Epidermal melanocyte (primary cell): ENCODE data around the gene L3MBTL1.
A peak's percentile ranks its signal among the peaks of the same experiment; 100 is the strongest.
"Not testable (repeated sequence)": the region's sequence is repeated elsewhere in the genome, so short reads cannot be mapped to it uniquely, and the experiment has no call there.

Experiments used
- DNase-seq: peaks from one replicate; pipeline ENCODE4 v3.0.0; 2011; ENCODE audit warnings: low spot score; ENCODE audit not compliant: insufficient read length

L3MBTL1 gene

DNA sequence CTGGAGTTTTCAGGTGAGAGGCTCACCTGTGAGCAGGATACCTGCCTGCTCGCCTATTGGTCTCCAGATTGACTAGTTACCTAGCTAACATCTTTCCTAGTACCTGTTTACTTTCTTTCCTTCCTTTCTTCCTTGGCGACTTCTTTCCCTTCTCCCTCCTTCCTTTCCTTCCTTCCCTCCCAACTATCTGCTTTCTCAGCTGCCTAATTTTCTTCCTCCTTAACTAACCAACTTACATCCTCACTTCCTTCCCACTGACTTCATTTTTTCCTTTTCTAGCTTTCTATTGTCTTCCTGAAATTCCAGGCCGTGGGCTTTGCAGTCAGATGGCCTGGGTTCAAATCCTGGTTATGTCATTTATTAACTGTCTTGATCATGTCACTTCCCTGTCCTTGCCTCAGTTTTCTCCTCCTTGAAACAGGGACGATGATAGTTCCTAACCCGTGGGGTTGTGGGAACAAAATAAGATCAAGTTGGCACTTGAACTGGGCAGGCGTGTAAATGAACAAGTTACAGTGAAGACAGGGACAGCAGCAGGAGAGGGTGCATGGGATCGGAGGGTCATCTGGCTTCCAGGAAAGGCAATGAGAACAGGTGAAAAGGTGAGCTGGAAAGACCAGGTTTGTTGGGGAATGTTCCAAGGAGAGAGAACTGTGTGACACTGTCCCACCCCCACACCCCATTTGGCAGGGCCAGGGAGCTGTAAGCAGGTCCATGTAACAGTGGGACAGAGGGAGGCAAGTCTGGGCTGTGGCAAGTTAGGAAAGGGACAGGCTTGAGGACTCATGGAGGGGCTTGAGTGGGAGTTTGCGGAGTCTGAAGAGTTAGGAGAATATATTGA, 51.9 kb downstream of the L3MBTL1 start:
- DNase-seq: no peak

DNA sequence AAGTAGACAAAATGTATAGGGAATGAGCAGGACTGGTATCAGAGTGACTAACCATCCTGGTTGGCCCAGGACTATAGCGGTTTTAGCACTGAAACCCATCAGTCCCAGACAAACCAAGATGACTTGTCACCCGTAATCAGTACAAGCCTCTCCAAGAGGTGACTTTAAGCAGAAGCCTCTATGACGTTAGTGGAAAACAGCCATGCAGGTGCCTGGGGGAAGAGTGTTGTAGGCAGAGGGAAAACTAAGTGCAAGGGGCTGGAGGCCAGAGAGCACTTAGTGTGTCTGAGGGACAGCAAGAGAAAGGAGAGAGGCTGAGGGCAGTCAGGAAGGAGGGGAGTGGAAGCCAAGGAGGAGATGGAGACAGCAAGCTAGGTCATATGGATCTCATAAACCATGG, 53.5 kb downstream of the L3MBTL1 start:
- no peak for DNase-seq

DNA sequence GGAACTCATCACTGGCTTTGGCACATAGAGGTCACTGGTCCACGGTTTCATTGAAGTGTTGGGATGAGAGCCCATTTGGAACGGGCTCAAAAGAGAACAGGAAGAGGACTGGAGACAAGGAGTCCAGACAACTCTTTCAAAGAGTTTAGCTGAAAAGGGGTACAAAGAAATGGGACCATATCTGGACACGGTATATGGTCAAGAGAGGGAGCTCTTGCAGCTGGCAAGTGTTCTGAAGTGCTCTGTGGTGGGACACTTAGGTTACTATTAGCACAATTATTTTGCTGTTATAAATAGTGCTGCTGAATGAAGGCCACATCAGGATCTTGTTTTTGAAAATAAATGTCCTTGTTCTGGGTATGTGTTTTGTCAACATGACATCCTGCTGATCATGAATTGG, 55.9 kb downstream of the L3MBTL1 start:
- DNase-seq: no peak

DNA sequence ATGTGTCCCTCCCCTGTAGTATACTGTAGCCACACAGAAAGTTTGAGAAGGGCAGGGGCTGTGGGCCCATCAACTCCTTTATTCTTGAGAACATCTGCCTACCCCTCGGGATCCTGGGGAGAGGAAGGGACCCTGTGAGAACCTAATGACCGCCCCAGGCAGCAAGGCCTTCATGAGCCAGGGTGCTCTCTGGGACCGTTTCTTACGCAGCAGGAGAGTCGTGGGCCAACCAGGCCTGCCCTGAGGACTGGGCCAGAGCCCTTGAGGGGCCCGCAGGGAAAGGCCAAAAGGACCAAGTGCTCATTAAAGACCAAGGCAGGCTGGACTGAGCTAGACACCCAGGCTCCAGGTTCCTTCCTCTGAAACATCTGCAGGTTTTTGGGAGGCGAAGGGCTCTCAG, 56.5 kb downstream of the L3MBTL1 start:
- DNase-seq: no peak

DNA sequence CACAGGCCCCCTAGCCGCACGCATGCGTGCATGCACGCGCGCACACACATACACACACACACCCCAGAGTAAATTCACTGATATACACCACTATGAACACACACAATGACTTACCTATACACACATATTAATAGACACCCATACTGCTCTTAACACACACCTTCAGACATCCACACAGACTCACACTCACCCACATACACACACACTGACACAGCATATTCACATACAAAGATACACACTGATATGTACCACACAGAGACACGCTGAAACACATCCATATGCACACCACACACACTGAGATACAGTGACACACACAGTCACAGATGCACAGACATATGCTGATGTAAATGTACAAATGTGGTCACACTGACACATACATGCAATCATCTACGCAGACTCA, 57.0 kb downstream of the L3MBTL1 start:
- no peak for DNase-seq

DNA sequence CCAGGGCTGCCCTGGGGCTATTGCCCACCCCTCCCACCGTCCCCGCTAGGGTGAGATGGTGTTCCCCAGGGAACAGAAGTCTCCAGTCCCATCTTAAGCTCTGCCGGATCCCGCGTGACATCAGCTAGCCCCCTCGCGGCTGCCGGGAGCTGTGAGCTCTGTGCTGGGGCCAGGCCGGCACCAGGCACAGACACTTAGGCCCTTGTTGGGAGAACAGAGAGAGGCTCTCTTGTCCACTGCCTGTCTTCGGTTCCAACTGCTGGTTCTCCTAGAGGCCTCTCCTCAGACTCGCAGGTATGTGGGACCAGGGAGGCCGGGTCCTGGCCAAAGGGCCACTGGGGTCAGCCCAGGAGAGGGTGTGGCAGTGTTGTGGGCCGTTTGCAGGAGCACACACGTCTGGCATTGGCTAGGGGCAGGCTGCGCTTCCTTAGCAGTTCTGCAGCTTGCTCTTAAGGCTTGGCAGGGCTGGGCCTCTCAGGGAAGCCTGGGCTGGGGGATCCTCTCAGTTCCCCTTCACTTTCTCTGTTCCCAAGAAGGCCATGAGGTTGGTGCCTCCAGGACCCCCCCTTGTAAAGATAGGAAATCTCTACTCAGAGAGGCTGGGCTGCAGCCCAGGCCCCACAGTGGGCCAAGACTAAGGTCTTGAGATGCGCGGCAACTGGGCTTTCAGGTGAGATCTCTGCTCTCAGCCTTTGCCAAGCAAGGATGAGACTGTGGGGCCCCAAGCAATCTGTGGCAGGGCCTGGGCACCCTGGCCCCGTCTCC, 57.7 kb downstream of the L3MBTL1 start:
- no peak for DNase-seq

DNA sequence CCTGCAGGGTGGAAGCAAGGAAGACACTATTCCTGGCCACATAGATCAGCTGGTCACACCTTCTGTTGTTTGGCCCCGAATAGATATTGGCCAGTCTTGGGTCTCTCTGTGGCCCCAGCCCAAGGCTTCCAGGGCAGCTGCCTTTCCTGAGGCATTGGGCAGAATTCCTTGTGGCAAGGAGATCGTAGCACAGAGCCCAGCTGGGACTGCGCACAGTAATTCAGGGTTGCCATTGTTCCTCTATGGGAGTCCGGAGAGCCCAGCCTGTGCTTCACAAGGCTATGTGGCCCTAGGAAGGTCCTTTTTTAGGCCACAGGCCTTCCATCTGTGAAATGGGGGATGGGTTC, 58.2 kb downstream of the L3MBTL1 start:
- no peak for DNase-seq

DNA sequence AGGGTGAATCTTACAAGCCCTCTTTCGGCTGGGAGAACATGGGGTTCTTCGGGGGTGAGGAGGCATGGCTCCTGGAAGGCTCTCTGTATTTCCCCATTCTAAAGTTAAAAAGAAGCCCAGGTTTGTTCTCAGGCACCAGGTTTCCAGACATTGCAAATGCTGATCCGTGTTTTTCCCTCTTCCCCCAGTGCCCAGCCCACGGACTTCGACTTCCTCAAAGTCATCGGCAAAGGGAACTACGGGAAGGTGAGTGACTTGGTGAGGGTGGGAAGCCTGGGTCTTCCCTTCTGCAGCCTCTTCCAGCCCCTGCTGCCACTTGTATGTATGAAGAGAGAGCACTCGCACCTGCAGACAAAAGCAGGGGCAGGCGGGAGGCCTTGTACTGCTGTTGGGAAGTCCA, 60.0 kb downstream of the L3MBTL1 start:
- no peak for DNase-seq

DNA sequence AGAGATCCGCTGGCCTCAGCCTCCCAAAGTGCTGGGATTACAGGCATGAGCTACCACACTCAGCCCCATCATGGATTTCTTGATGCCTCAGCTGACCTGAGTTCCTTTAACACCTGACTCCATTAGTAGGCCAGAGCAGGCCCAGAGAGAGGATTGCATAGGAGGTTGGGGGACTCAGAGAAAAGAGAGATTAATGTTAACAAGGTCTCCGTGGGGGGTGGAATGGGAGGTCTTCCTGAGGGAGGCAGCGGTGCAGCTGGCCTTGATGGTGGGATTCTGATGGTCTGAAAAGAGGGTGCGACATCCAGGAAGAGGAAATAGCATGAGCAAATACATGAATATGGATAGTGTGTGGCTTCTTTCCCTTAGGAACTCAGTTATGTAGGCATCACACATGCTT, 61.2 kb downstream of the L3MBTL1 start:
- DNase-seq: no peak

DNA sequence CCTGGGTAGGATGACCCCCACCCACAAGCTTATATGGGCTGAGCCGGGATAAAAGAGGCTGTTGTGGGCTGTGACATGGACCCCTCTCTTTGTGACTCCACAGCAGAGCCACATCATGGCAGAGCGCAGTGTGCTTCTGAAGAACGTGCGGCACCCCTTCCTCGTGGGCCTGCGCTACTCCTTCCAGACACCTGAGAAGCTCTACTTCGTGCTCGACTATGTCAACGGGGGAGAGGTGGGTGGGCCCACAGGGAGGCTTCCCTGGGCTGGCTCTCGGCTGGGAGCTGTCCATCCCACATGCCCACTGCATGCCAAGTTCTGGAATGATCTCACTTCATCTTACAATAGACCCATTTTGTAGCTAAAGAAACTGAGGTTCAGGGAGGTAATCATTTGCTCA, 61.8 kb downstream of the L3MBTL1 start:
- DNase-seq: no peak

DNA sequence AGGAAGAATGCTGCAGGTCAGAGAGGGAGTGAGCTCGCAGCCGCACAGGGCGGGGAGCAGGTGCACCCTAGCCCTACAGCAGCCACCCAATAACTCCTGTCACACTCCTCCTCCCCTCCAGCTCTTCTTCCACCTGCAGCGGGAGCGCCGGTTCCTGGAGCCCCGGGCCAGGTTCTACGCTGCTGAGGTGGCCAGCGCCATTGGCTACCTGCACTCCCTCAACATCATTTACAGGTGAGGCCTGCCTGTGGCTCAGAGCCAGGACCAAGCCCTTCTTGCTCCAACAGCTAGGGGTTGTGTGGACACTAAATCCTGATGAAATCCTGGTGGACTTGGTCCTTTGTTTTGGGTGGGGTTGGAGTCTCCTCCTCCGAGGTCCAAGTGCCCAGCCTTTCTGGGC, 63.0 kb downstream of the L3MBTL1 start:
- no peak for DNase-seq

DNA sequence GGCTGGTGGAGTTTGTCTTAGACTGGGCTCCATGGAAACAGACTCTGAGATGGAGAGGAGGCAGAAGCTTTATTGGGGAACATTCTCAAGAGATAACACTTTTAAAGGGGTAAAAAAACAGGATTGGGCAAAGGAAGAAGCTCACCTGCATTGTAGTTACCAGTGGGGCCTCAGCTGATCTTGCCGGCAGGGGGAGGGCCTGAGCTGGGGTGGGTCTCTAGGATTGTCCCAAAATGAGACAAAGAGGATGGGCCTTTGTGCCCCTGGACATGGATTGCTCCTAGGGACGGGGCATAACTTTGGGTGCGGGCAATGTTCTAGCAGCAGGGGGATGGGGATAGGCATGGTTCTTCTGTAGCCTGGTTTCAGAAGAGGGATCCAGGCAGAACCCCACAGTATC, 63.8 kb downstream of the L3MBTL1 start:
- no peak for DNase-seq

DNA sequence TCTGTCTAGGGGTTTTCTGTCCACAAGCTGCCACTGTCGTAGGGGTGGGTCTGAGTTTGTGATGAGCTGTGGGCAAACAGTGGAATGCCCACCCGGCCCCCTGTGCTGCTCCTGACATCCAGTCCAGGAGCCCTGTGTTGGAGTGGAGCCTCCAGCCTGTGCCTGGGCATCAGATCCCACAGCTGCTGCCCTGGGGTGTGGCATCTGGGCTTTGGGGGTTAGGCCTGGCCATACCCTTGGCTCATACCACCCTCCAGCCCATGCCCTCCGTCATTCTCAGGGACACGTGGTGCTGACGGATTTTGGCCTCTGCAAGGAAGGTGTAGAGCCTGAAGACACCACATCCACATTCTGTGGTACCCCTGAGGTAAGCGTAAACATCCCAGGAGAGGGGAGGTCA, 64.3 kb downstream of the L3MBTL1 start:
- DNase-seq: no peak

DNA sequence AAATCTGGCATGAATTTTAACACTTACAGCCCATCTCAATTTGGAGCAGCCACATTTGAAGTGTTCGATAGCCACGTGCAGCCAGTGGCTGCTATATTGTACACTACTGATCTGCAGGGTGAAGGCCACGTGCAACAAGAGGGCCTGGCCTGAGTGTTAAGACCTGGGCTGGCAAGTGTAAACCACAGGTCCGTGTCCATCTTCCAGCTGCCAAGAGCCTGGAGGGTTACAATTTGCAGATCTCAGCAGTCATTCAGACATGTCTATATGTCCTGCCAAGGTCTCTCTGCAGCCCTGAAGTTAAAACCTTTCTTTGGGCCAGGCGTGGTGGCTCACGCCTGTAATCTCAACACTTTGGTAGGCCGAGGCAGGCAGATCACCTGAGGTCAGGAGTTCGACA, 65.4 kb downstream of the L3MBTL1 start:
- no peak for DNase-seq

DNA sequence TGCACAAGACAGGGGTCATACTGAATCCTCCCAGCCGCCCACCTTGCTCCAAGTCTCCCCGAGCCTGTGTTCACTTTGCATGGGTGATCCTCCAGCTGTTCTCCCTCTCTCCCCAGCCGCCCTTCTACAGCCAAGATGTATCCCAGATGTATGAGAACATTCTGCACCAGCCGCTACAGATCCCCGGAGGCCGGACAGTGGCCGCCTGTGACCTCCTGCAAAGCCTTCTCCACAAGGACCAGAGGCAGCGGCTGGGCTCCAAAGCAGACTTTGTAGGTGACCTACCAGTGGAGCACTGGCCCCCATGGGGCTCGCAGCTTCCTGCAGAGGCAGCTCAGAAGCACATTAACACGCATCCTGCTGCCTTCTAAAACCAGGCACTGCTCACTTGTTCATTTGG, 68.6 kb downstream of the L3MBTL1 start:
- DNase-seq: no peak

DNA sequence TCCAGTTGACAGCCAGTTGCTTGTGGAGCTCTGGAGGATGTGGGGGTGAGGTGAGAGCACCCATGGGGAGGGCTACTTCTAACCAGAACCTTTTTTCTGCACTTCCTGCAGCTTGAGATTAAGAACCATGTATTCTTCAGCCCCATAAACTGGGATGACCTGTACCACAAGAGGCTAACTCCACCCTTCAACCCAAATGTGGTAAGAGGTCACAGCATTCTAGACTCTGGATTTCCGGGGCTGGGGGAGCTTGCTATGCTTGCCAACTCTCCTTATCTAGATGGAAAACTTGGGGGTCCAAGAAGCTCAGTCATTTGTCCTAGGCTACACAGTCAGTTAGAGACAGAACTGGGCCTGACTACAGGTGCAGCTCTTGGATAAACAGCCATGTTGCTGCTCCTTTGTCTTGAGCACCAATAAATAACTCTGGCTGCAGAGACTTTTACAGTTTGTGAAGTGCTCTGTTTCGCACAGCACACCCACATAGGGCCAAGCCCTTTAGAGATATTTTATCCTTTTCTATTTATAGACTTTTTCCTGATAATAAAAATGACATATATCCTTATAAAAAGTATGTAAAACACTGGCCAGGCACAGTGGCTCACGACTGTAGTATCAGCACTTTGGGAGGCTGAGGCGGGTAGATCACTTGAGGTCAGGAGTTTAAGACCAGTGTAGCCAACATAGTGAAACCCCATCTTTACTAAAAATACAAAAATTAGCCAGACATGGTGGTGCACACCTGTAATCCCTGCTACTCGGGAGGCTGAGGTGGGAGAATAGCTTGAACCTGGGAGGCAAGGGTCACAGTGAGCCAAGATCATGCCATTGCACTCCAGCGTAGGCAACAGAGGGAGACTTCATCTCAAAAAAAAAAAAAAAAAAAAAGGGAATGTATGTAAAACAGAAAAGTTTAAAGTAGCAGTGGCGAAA, 72.6 kb downstream of the L3MBTL1 start:
- DNase-seq: no peak

DNA sequence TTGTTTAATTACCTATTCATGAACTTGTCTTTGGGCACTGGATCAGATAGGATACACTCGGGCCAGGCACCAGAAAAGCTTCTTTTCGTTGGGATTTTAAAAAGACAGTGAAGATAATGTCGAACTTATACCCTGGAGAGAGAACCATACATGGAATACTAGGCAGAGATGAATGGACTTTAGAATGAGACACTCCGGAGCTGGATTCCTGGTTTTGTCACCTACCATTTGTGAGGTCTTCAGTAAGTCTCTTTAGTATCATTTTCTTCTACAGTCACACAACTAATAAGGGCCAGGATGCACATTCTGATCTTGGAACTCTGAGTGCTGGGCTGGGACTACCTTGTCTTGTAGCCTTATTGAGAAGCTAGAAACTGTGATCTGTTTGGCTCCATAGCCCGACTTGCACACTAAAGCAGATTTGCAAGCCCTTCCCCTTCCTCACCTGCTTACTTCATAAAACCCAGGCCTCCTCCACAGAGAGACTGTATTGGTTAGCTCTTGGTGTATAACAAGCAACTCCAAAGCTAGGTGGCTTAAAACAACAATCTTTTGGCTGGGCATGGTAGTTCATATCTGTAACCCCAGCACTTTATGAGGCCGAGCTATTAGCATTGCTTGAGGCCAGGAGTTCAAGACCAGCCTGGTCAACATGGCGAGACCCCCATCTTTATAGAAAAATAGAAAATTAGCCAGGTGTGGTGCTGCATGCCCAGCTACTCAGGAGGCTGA, 75.8 kb downstream of the L3MBTL1 start:
- DNase-seq: no peak

DNA sequence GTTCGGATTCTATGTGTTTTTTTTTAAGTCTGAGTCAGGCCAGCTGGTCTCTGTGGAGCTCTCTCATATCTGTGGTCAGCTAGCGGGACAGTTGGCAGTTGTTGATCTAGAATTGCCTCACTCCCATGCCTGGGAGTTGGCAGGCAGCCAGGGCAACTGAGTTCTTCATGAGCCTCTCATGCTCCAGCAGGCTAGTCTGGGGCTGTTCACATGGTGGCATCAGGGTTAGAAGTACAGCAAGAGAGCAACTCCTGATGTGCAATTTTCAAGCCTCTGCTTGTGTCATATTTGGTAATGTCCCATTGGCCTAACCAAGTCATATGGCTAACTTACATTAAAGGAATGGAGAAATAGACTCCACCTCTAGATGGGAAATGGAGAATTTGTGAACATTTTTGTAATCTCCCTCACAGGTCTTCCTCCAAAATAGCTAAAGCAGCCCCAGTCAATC, 76.5 kb downstream of the L3MBTL1 start:
- DNase-seq: peak; percentile 86

DNA sequence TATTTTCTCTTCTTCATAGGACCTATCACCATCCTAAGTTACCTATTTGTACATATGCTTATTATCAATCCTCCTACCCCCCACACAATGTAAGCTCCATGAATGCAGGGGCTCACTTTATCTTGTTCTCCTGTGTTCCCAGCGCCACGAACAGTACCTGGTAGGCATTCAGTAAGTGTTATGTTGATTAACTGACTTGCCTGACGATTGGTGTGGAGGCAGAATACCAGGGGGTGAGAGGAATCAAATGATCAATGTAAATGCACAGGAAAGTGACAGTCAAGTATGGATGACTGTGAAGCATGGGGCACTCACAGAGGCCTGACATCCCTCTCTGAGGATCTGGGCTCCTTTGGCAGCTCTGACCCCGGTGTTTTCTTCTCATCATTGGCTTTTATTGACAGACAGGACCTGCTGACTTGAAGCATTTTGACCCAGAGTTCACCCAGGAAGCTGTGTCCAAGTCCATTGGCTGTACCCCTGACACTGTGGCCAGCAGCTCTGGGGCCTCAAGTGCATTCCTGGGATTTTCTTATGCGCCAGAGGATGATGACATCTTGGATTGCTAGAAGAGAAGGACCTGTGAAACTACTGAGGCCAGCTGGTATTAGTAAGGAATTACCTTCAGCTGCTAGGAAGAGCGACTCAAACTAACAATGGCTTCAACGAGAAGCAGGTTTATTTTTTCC, 77.1 kb downstream of the L3MBTL1 start:
- DNase-seq: no peak

DNA sequence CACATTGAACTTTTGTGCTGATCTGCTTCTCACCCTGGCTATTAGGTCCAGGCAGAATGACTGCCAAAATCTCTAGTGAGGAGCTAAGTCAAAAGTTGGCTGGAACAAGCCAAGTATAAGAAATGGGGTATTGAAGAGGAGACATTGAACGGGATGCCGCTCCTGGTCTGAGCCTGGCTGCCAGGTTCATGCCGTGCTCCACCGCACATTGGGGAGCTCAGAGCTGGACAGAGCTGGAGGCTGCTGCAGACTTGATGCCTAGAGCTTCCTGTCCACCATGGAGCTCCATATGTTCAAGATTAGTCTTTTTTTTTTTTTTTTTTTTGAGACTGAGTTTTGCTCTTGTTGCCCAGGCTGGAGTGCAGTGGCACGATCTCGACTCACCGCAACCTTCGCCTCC, 79.1 kb downstream of the L3MBTL1 start:
- DNase-seq: no peak

DNA sequence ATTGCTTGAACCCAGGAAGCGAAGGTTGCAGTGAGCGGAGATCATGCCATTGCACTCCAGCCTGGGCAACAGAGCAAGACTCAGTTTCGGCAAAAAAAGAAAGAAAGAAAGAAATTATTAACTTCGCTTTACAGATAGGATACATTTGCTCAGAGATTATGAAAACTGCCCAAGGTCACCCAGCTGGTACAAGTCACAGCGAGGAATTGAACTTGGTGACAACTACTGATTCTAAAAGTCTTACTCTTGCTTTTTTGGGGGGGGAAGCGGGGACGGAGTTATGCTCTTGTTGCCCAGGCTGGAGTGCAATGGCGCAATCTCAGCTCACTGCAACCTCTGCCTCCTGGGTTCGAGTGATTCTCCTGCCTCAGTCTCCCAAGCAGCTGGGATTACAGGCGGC, 81.0 kb downstream of the L3MBTL1 start:
- not testable (repeated sequence) for DNase-seq
